GM12873 (cell line): Measurements from ENCODE around the gene EZH2.

Source experiments
- CTCF ChIP-seq: IDR thresholded peaks from 2 replicates; pipeline ENCODE4 v1.5.1; 2012; ENCODE audit warnings: low read depth, mild to moderate bottlenecking, moderate library complexity, low read length, control low read depth; ENCODE audit not compliant: insufficient read depth; ENCODE audit errors: missing control alignments

The EZH2 gene

GRCh38 chr7:148783801-148784527, 100.1 kb downstream of the EZH2 start:
- no peak for TF ChIP-seq CTCF

- TF ChIP-seq CTCF = no peak
Observed at GRCh38 chr7:148782757-148783456, 101.2 kb downstream of the EZH2 start.

GRCh38 chr7:148774471-148774870, 109.6 kb downstream of the EZH2 start:
- no peak for TF ChIP-seq CTCF

DNA sequence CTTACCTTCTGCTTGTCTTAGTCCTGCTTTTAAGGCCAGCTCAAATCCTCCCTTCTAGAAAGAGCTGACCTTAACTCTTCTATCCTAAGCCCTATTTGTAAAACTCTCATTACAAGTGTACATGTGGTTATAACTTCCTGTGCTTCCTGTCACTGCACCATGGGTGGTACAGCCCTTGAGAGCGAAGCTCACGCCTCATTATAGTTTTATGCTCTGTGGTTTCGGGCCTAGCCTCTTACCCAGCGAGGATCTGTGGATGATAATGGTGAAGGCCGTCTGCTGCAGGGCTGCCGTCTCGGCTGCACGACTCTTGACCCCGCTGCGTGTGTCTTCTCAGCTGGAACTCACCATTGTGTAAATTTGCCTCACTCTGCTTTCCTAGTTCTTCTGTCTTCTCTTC, 110.8 kb downstream of the EZH2 start:
- no peak for TF ChIP-seq CTCF

GRCh38 chr7:148772297-148773089, 111.6 kb downstream of the EZH2 start:
- TF ChIP-seq CTCF = no peak

GRCh38 chr7:148770004-148770403, 114.1 kb downstream of the EZH2 start:
- no peak for TF ChIP-seq CTCF

DNA sequence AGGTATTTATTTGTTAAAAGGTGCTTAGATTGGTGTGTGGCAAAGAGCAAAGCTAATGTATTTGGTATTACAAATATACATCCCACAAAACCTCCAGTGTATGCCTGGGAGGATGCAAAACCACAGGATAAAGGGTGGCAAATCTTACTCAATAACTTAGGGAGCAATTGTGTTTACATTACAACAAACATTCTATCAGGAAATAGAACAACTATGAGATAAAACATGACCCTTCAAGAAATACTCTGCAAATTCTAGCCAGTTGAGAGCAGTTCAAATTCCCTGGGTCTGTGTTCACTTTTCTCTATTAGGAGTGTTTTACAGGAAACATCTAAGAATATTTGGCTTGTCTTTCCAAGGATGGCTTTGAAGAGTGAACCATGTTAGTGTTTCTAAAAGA, 120.5 kb downstream of the EZH2 start:
- no peak for TF ChIP-seq CTCF
